Fibroblast of gingiva (primary cell): ENCODE data around the gene FLVCR2.
A peak's percentile ranks its signal among the peaks of the same experiment; 100 is the strongest.
"Not testable (repeated sequence)": the region's sequence is repeated elsewhere in the genome, so short reads cannot be mapped to it uniquely, and the experiment has no call there.

Experiments
- DNase-seq: peaks from one replicate; pipeline ENCODE4 v3.0.0-alpha.2; 2011; ENCODE audit warnings: low read depth

FLVCR2 gene

DNA sequence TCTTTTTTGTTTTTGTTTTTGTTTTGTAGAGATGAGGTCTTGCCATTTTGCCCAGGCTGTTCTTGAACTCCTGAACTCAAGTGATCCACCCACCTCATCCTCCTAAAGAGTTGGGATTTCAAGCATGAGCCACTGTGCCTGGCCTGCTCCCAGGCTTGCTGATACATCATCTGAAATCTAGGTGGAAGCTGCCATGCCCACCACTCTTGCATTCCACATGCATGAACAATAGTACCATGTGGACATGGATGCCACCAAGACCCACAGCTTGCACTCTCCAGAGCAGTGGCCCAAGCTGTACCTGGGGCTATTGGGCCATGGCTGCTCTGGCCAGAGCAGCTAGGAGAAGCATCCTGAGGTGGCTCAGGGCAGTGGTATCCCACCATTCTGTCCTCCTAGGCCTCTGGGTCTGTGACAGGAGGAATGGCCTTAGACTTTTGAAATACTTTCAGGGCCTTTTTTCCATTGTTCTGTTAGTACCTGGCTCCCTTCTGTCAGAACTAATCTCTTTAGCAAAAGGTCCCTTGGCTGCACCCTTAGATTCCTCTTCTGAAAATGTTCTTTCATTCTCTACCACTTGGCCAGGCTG is 13.7 kb downstream of the FLVCR2 start:
- no peak for DNase-seq

DNA sequence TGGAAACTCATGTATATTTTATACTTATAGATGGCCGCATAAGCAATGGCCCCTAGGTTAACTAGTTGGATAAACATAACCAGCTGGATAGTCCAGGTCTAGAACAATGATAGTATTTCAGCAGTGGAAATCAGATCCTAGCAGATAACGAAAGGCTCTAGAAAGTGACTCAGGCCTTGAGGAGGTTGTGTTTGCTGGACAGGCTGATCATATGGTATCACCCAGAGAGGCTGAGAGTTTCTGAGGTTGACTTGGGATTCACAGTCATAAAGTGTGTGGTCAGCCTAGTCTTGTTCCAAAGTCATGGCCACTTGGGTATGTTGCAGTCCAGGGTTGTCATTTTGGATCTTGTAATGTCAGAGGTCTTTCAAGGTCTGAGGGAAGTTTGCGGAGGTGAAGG is 16.8 kb downstream of the FLVCR2 start:
- DNase-seq: no peak

DNA sequence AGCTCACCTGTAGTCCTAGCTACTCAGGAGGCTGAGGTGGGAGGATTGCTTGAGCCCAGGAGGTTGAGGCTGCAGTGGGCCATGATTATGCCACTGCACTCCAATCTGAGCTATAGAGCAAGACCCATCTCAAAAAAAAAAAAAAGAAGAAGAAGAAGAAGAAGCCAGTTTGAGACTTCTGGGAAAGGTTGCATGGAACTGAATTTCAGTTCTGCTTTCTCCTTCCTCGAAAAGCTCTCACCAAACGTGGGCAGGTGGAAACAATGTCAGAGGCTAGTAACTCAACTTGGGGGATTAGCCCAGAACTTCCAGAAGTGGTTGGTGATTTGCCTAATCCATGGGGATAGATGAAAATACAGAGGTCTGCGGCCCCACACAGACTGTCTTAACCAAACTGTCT is 18.7 kb downstream of the FLVCR2 start:
- DNase-seq: no peak

DNA sequence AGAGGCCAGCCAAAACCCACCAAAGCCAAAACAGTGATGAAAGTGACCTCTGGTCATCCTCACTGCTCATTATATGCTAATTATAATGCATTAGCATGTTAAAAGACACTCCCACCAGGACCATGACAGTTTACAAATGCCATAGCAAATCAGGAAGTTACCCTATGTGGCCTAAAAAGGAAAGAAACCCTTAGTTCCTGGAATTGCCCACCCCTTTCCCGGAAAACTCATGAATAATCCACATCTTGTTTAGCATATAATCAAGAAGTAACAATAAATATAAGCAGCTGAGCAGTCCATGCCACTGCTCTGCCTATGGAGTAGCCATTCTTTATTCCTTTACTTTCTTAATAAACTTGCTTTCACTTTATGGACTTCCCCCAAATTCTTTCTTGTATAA is 21.7 kb downstream of the FLVCR2 start:
- not testable (repeated sequence) for DNase-seq

DNA sequence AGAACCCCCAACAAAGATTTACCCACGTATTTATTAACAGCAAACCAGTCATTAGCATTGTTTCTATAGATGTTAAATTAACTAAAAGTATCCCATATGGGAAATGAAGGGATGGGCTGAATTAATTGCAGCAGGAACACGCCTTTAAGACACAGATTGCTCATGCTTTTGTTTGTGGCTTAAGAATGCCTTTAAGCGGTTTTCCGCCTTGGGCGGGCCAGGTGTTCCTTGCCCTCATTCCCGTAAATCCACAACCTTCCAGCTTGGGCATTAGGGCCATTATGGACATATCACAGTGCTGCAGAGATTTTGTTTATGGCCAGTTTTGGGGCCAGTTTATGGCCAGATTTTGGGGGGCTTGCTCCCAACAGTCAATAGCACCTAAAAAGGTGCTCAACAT is 22.6 kb downstream of the FLVCR2 start:
- not testable (repeated sequence) for DNase-seq

DNA sequence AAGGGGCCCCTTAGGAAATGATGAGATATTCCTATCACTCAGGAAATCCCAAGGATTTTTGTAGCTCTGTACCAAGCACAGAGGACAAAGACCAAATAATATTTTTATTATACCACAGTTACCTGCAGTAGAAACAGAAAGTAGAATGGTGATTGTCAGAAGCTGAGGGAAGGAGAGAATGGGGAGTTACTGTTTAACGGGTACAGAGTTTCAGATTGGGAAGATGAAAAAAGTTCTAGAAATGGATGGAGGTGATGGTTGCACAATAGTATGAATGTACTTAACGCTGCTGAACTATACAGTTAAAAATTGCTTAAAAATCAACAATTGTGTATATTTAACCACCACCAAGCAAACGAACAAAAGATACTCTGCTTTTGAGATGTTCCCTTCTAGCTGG is 24.1 kb downstream of the FLVCR2 start:
- no peak for DNase-seq

DNA sequence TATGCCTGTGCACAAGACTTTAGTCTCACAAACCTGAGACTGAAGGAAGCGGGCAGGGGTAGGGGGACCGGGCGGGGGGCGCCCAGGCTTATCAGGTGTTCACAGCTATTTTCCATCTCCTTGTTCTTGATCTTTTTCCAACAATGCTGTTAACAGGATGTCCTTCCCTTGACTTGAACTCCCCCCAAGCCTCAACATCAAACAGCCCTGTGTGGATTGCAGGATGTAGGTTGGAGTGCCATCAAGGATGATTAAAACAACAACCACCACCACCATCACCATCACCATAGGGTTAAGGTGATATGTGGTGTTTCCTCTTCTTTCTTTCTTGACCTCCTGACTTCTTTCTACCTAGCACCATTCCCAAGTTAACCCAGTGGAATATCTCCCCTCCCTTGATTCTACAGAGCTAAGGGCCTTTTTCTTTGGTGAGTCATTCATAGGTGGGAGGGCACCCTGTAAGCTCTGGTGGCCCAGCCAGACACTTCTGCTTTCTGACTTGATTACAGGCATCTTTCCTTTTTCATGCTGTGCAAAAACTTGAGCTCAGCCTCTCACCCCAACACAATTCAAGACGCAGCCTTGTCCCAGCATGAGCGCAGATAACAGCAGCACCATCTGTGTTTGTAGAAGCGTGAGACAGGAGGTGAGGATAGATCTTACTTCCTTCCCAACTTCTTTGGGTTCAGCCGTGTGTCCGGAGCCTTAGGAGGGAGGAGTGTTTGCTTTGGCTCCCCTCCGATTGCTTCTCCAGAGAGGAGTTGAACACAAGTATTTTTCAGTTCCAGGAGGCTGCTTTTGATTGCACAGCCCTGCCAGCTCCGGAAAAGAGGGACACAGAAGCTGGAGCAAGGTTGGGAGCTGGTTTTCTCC is 26.8 kb downstream of the FLVCR2 start:
- DNase-seq: peak; percentile 4

DNA sequence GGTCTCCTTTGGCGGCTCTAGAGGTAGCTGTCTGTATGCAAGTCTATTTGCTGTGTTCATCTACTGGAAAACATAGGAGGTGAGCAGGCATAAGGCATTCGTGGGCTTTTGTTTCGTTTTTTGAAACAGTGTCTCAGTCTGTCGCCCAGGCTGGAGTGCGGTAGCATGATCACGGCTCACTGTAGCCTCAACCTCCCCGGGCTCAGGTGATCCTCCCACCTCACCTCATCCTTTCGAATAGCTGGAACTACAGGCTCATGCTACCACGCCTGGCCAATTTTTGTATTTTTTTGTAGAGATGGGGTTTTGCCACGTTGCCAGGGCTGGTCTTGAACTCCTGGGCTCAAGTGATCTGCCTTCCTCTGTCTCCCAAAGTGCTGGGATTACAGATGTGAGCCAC is 27.5 kb downstream of the FLVCR2 start:
- DNase-seq: no peak

DNA sequence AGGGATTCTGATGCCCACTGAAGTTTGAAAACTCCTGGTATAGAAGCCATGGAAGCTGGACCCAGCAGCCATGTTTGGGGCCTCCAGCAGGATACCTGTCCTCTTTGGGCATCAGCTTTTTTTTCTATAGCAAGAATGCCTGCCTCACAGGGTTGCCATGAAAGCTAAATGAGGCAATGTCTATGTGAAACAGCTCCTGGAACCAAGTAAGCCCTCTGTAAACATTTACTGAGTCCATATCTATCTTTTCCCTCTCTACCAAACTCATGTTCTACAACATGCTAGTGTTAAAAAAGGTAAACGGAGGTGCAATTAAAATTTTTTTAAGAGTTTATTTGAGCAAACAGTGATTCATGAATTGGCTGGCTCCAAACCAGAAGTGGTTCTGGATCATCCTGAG is 28.6 kb downstream of the FLVCR2 start:
- no peak for DNase-seq

DNA sequence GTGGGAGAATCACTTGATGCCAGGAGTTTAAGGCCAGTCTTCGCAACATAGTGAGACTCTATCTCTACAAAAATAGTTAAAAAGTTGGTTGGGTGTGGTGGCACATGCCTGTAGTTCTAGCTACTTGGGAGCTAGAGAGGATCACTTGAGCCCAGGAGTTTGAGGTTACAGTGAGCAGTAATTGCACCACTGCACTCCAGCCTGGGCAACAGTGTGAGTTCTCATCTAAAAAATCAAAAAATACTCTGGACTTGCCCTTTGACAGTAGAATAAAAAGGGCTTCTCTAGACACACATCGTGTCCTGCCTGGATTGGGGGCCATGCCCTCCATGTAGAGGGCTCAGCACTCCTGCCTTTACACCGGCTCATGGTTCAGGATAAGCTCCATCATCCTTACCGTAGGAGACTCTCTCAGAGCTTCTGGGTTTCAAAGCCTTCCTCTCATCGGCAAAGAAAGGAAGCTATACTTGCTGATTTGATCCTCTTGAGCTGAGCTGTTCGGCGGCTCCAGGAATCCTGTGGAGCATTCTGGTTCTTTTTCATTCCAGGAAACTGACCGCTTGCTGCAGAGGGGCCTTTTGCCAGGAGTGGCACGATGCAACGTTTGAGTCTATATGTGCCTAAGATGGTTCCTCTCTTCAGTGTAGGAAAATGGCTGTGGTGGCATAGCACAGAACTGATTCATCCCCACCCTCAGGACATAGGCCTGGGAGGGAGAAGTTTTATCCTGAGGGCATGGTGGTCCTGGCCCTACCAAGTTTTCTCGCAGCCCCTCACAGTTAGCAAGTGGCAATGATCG is 29.6 kb downstream of the FLVCR2 start:
- no peak for DNase-seq

DNA sequence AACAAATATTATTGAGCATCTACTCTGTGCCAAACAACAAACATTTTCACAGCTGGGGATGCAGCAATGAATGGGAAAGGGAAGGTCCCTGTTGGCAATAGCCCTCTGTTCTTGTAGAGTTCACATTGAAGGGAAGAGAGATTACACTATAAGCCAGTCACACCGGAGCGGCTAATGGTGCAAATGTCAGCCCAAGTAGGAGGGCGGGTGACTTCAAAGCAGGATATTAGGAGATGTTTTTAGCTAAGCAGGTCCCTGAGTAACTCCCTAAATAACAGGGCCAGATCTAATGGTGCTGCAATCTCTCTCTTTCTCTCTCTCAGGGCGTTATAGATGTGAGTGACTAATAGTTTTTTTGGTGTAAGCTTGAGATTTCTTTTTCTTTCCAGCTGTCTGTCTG is 30.7 kb downstream of the FLVCR2 start:
- no peak for DNase-seq

DNA sequence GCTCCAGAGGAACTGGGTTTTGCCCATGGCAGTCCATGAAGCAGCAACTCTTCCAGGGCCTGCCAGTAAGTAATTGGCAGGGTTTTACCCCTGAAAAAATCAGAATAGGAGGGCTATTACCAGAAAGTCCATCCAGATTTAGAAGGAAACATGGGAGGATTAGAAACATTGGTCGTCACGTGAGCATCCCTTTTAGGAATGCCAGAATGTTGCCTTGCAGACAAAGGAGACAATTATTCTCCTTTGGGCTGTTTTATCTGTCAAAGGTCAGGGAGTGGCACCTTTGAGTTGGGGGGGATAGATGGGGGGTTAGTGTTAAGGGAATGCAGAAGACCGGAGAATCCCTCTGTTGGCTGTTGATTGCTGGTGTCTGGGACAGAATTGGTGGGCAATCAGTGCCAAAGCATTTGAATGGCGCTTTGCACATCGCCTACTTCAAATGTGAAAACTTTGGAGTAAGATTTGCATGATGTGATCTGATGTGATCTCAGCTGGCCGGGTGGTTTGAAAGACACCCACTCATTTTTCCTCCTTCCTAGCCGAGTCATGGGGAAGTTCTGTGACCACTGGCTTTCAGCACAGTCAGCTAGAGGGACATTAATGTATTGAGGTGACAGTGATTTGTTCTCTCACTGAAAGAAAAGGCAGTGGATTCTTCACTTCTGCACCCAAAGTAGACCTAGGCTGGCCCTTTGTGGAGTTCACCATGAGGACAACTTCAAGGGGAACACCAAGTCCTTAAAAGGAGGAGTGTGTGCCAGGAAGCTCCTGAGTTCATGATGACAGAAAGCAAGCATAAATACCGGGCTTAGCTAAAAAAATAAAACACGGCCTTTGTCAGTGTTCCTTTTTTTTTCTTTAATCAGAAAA is 31.4 kb downstream of the FLVCR2 start:
- DNase-seq: no peak

DNA sequence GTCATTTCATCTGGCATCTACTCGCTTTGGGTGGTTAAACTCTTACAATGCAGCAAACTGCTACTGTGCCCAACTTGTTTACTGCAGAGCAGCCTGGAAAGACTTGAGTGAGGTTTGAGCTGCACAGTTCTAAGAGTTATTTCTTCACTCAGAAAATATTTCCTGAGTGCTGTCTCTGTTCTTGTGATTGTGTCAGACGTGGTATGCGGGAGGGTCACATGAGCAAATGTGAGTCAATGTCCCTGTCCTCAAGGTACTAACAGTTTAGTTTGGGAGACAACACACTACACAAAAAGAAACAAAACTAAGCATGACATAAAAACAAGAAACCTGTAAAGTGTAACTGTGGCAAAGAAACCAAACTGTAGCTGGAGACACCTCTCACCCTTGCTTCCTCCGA is 32.4 kb downstream of the FLVCR2 start:
- DNase-seq: peak; percentile 33

DNA sequence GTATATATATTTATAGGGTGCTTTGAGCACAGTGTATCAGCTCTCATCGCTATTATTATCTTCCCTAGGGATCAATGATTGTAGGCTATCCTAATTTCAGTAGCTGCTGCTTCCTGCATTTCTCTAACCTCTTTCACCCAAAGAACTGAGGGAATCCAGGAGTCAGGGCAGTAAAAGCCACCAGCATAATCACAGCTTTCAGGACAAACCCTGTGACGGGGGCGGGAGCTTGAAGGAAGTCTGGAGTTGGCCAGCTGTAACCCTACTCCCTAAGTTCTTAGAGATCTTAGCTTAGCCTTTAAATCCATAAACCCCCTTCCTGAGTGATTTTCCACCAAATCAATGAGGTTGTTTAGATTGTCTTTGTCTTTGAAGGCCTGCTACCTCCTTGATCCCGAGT is 33.7 kb downstream of the FLVCR2 start:
- no peak for DNase-seq

DNA sequence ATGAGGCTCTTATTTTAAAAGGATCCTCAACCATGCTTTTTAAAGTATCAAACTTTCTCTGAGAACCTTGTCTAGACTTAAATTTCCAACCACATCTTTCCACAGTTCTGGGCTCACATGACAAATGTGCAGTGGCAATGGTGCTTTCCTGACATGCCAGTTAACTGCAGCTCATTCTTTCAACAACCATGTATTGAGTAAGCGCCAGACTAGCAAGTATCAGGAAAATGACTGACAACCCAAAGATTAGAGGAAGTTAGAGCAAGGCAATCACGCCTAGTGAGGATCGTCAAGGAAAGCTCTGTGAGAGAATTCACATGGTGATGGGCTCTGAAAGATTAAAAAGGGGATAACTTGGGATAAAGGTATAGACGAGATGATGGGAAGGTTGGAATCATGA is 35.8 kb downstream of the FLVCR2 start:
- DNase-seq: no peak

DNA sequence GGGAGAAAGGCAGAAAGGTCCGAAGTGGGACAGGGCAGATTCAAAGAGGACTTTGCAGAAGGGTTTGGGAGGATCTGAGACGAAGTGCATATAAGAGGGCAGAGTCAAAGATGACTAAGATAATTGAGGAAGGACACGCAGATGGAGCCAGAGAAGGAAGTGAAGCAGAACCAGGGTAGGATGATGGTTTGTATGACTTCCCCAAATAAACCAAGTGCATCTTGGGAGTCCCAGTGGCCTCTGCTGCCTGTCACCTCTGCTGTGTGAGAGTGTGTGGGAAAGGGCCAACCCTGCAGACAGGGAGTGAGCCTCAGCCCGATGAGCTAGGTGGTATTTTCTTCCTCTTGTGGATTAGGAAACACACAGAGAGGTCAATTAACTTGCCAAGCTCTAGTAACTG is 36.8 kb downstream of the FLVCR2 start:
- no peak for DNase-seq

DNA sequence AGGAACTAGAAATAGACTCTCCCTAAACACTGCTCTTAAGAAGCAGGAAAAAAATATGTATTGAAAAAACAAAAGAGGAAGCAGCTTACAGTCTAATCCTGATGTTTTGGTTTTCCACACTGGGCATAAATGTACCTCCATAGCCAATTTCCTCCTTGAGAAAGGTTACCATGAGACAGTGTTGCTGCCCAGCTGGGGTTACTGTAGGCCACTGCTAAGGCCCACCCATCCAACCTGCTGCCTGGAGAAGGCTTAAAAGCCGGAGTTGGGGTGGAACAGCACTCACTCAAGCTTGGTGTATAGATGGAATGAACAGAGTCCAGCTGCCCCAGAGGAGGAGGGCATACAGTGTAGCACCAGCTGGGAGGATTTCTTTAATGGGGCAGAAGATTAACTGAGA is 41.1 kb downstream of the FLVCR2 start:
- DNase-seq: no peak

DNA sequence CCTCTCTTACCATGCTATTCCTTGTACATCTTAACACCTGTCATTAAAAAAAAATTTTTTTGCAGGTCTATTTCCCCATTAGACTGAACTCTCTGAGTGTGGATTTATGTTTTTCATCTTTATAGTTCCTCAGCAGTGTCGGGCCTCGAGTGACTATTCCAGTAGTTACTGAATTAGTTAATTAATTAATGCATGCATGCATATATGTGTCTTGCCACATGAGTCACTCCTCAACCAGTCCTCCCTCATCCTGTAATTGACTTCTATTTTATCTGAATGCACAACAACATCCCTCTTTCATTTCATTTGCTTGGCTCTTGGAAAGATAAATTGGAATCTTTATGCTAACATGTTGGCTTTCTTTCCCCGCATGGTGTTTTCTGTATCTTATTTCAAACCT is 46.6 kb downstream of the FLVCR2 start:
- no peak for DNase-seq

DNA sequence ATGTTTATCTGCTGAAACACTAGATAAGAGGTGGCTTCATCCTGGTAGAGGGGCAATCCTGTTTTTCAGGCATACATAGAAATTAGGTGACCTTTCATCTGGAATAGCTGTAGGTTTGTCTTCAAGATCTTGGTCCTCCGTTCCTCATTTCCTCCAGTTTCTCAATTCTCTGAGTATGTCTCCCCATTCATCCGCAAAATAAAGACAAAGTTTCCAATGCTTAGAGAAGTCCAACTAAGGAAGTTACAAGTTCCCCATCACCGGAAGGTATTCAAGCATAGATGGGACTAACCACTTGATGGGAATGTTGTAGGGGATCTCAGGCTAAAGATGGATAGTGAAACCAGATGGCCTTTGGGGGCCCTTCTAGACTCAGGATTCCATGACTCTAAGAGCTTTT is 48.0 kb downstream of the FLVCR2 start:
- no peak for DNase-seq

DNA sequence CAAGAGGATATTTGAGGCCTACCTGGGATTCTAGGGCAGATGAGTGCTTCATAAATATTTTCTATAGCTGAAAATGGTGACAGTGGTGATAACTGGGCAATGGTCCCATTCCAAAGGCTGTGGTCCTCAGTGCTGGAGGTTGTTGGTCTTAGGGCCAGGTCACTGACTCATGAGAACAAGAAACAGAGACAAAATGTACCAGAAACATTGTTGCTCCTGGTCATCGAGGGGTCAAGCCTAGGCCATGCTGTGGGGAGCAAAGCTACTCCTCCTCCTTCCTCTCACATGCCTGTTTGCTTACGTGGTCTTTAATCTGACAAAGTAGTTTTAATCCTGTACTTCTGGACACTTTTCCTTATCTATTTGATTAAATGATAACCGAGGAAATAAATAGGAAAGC is 48.4 kb downstream of the FLVCR2 start:
- DNase-seq: no peak

DNA sequence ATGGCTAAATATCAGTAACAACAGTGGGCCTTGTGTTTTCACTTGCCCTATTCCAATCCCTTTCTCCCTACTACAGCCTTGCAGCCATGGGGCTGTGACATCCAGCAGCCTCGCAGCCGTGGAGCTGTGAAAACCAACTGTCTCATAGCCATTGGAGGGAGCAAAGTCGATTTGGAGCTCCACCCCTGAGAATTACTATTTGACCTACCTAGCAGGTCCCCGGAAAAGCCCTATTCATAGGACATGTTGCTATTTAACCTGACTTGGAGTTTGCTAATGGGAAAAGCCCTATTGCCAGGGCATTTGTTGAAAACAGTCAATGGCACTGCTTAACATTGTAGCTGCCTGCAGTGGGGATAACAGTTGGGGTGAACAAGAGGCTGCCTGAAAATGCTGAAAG is 49.0 kb downstream of the FLVCR2 start:
- no peak for DNase-seq

DNA sequence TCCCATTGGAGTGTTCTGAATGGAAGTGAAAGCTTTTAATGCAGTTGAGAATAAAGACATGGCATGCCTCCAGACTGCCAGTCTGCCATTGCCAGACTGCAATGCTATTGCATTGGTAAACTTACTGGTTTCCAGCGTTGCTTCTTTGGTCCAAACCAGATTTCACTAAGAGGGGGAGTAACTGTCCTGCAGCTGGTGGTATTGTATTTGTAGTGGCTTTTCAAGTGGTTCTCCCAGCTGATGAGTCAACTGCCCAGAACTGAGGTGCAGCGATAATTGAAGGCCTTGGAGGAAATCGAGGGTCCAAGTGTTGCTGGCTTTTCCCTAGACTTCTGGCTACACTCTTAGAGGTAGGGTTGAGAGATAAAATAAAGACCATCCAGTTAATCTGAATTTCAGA is 50.4 kb downstream of the FLVCR2 start:
- DNase-seq: no peak
